Endothelial cell of umbilical vein (primary cell): ENCODE results near the gene OPA3.

Source experiments
- CTCF ChIP-seq, 2 donors: IDR thresholded peaks; 1 replicate in 1 of 2; 2 replicates in 1 of 2; pipeline ENCODE4 v1.5.1; 2011; ENCODE audit warnings: low read length in 2 of 2, mild to moderate bottlenecking in 2 of 2, moderate library complexity in 2 of 2, control low read depth in 1 of 2, inconsistent platforms in 1 of 2, low read depth in 1 of 2; ENCODE audit not compliant: insufficient read depth in 1 of 2; ENCODE audit errors: extremely low read depth in 1 of 2
- EZH2 ChIP-seq: IDR thresholded peaks from 2 replicates; pipeline ENCODE4 v1.6.1; 2012; ENCODE audit warnings: borderline replicate concordance, low read depth, mild to moderate bottlenecking, moderate library complexity, low read length, inconsistent platforms; ENCODE audit not compliant: severe bottlenecking
- POLR2A ChIP-seq: IDR thresholded peaks from 2 replicates; pipeline ENCODE4 v1.6.1; 2012; ENCODE audit warnings: low read depth, mild to moderate bottlenecking, control low read depth, low read length
- POLR2AphosphoS5 ChIP-seq: IDR thresholded peaks from 2 replicates; pipeline ENCODE4 v1.6.1; 2012; ENCODE audit warnings: low read depth, mild to moderate bottlenecking, control low read depth, low read length, moderate library complexity; ENCODE audit not compliant: insufficient read depth

DNA sequence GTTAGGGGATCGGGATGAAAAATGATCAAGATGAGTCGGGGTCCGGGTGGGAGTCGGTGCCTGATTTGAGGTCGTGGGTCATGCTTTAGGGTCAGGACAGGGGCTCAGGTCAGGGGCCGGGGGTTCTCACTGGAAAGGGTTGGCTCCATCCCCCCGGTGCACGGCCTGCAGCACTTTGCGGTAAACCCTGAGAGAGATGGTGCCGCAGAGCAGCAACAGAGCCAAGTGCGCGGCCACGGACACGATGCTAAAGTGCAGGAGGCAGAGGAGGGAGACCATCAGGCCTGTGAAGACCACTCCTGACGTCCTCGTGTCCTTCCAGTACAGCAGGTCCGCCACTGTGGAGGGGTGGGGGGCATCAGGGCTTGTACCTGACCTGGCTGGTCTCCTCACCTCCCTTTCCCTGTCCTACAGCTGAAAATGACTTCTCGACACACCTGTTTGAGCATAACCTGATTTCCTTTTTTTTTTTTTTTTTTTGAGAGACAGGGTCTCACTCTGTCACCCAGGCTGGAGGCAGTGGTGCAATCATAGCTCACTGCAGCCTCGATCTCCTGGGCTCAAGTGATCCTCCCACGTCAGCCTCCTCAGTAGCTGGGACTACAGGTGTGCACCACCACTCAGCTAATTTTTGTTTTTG, 95.3 kb downstream of the OPA3 start:
- TF ChIP-seq CTCF (IDR thresholded peaks at IDR 0.05; ENCODE audit: extremely low read depth in 1 of 2, insufficient read depth in 1 of 2, low read depth in 1 of 2, low read length in 2 of 2) (no peak), POLR2A (no peak), POLR2AphosphoS5 (no peak), EZH2 (no peak)
